H1 (cell line): ENCODE results near the gene TMCC1. TPM values are rescaled to one million over a fixed set of nuclear protein-coding genes. Genes with fewer than 3 reads are reported as not detected.

Source experiments
- CBX5 ChIP-seq: fragments of 300-800, 300-1000 bp; sonication (generic); IDR thresholded peaks from 2 replicates; pipeline ENCODE4 v1.7.1; 2016; ENCODE audit warnings: antibody characterized with exemption, low read length, low read depth
- CTCF ChIP-seq, 3 experiments: IDR thresholded peaks; 1 replicate in 2 of 3; 2 replicates in 1 of 3; pipeline versions ENCODE4 v1.5.1 to v1.6.1; 2011; ENCODE audit warnings: low read length in 3 of 3, mild to moderate bottlenecking in 3 of 3, inconsistent platforms in 2 of 3, low read depth in 1 of 3, moderate library complexity in 1 of 3; ENCODE audit not compliant: insufficient read depth in 1 of 3; ENCODE audit errors: control extremely low read depth in 1 of 3
- KDM4A ChIP-seq: IDR thresholded peaks from one replicate; pipeline ENCODE4 v1.7.1; 2012; ENCODE audit warnings: low read depth, mild to moderate bottlenecking, moderate library complexity, low read length, inconsistent platforms; ENCODE audit not compliant: severe bottlenecking
- PHF8 ChIP-seq: fragments of 200-600 bp; sonication (generic); conservative IDR thresholded peaks from 2 replicates; pipeline ENCODE4 v1.7.1; 2012; ENCODE audit warnings: low read depth, mild to moderate bottlenecking, inconsistent platforms, low read length, moderate library complexity
- POLR2A ChIP-seq, 2 experiments: IDR thresholded peaks; 1 replicate in 1 of 2; 2 replicates in 1 of 2; pipeline ENCODE4 v1.6.1; 2011; ENCODE audit warnings: low read depth in 2 of 2, low read length in 2 of 2, mild to moderate bottlenecking in 2 of 2; ENCODE audit errors: control extremely low read depth in 1 of 2
- SIRT6 ChIP-seq: IDR thresholded peaks from one replicate; pipeline ENCODE4 v1.7.1; 2012; ENCODE audit warnings: low read length, inconsistent platforms
- SP1 ChIP-seq: IDR thresholded peaks from 2 replicates; pipeline ENCODE4 v1.6.1; 2011; ENCODE audit warnings: low read depth, low read length
- SUZ12 ChIP-seq: fragments of 200-600 bp; sonication (generic); IDR thresholded peaks from 2 replicates; pipeline ENCODE4 v1.6.1; 2012; ENCODE audit warnings: mild to moderate bottlenecking, inconsistent platforms, low read length, moderate library complexity, mixed read lengths
- TAF1 ChIP-seq: IDR thresholded peaks from 2 replicates; pipeline ENCODE4 v1.6.1; 2011; ENCODE audit warnings: mild to moderate bottlenecking, low read depth, low read length
- polyA plus RNA-seq, 7 experiments: library from polyadenylated mRNA; depleted of rRNA in 3 of 7; stranded (reverse) in 5 of 7; unstranded in 2 of 7; fragments of >200 nt in 5 of 7; fragments of 200-250 nt in 2 of 7; gene quantifications; 1 replicate in 5 of 7; 2 replicates in 1 of 7; 4 replicates in 1 of 7; pipeline versions ENCODE4 v1.2.1 to v1.2.3, GENCODE V29; 2011 to 2013; ENCODE audit warnings: missing spikeins in 2 of 7, mixed read lengths in 2 of 7
- total RNA-seq: library from RNA; stranded (reverse); fragmentation: NEBNext Ultra II Directional; extraction: Animal tissue kit (Norgen Biotek cat#: 25700); gene quantifications from 2 replicates; pipeline ENCODE4 v1.2.1, GENCODE V29; 2021

Gene TMCC1
- total and polyA plus RNA-seq, 2 of the 8 experiments (the other 6 are each of a cell fraction or from before 2014, with no cell fraction given) = 10.4 to 27.1 TPM

DNA sequence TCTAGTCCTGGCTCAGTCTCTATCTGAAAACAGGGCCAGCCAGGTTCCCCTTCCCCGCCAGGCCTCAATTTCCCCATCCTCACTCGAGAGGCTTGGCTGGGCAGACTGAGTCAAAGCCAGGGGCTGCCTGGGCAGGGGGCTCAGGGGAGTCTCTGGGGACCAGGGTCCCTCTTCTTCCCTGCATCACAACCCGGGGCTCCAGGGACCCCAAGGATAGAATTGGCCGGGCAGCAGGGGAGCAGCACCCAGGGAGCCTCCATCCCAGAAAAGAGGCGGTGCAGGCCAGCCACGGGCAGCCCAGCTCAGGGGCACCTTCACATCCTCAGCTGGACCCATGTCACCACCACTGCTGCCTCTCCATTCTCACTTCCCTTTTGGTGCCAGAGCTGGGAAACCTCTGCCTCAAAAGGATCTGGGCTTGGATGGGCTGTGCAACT is 273.8 kb downstream of the TMCC1 start (continued):
- TF ChIP-seq CTCF (IDR thresholded peaks at IDR 0.05; ENCODE audit: control extremely low read depth in 1 of 3, insufficient read depth in 1 of 3, low read depth in 1 of 3, low read length in 3 of 3) (no peak), SUZ12 (no peak), PHF8 (no peak), POLR2A (IDR thresholded peaks at IDR 0.05; ENCODE audit: control extremely low read depth in 1 of 2, low read depth in 2 of 2, low read length in 2 of 2) (no peak), SP1 (no peak), CBX5 (no peak), KDM4A (no peak), TAF1 (no peak), SIRT6 (no peak)
